Measurements from ENCODE around the gene WDR87.

- TF ChIP-seq CTCF (IDR thresholded peaks at IDR 0.05) (no peak), POLR2AphosphoS5 (IDR thresholded peaks at IDR 0.05) (no peak), EP300 (IDR thresholded peaks at IDR 0.05) (no peak)
These were observed 12.4 kb downstream of the WDR87 start for GRCh38 chr19:37893845-37894575.

All from upper lobe of left lung (tissue), 4 donors.